ENCODE data around the gene DOK7. TPM values are rescaled to one million over a fixed set of nuclear protein-coding genes. Genes with fewer than 3 reads are reported as not detected.

Gene DOK7
- total RNA-seq, 1 experiment from 2014 or later, result 0.26 TPM

DNA sequence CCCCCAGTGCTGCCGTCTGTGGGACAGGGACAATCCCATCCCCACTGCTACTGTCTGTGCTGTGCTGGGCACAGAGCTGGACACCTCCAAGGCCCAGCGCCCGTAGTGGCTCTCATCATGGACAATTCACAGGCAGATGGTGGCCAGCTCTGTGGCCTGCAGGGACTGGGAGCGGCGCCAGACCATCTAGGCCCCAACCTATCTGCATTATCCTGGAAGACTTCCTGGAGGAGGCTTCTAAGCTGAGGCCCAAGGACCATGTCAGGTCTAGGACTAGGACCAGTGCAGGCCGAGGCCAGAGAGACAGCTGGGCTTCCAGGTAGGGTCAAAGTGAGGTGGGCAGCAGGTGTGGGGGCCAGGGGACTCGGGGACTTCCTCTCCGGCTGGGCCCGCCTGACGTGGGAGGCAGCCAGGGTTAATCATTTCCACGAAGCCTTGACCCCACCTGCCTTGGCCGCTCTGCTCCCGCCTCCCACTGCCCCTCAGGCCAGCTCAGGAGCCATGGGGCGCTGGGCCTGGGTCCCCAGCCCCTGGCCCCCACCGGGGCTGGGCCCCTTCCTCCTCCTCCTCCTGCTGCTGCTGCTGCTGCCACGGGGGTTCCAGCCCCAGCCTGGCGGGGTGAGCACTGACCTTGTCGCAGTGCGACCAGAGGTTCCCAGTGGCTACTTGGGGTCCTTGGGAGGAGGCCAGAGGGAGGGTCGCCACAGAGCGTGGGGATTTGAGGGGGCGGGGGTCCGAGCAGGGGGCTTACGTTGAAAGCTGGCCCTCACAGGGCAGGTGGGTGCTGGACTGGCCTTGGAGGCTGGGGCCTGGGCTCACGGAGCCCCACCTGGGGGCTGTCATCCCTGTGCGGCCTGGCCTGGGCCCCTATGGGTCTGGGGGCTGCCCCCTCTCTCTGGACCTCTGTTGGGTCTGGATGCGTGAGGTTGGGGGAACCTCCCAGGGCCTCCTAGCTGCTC, 21.3 kb upstream of the DOK7 start, which contains the start of gene HGFAC:
HGFAC (plus strand) TSS at position 468 of the 959 bp plus-strand sequence; CDS start at position 502, 34 bp downstream.
- no peaks in the 10 kb centered on the region for H3K9me3 Mint-ChIP-seq
- TF ChIP-seq, protein P1, sequence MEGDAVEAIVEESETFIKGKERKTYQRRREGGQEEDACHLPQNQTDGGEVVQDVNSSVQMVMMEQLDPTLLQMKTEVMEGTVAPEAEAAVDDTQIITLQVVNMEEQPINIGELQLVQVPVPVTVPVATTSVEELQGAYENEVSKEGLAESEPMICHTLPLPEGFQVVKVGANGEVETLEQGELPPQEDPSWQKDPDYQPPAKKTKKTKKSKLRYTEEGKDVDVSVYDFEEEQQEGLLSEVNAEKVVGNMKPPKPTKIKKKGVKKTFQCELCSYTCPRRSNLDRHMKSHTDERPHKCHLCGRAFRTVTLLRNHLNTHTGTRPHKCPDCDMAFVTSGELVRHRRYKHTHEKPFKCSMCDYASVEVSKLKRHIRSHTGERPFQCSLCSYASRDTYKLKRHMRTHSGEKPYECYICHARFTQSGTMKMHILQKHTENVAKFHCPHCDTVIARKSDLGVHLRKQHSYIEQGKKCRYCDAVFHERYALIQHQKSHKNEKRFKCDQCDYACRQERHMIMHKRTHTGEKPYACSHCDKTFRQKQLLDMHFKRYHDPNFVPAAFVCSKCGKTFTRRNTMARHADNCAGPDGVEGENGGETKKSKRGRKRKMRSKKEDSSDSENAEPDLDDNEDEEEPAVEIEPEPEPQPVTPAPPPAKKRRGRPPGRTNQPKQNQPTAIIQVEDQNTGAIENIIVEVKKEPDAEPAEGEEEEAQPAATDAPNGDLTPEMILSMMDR (conservative IDR thresholded peaks at IDR 0.05), result no peak

More for the DNA sequence above, 21.3 kb upstream of the DOK7 start, which contains the start of gene HGFAC:
- no peak within 1 kb of the TSS for H2BK5ac ChIP-seq (ENCODE audit: insufficient read length, low read length)
- DNase-seq, result no peak
- H3K4ac ChIP-seq (ENCODE audit: low read depth, low read length), result no peak within 1 kb of the TSS
- H3K79me1 ChIP-seq (ENCODE audit: insufficient read depth, low read depth, low read length, poor library complexity, severe bottlenecking), result no peaks in the 10 kb centered on the region
- Mint-ChIP-seq H3K36me3 (ENCODE audit: insufficient read depth in 1 of 3, low read depth in 3 of 3) (no peaks in the 10 kb centered on the region), H3K27me3 (ENCODE audit: low read depth) (no peaks in the 10 kb centered on the region; the same call in 1 of the 2 replicates), H3K4me1 (no peaks in the 10 kb centered on the region), H3K27ac (no peak within 1 kb of the TSS), H3K4me3 (no peak within 1 kb of the TSS)
- no peak within 1 kb of the TSS for H3K4me2 ChIP-seq (ENCODE audit: insufficient read depth, insufficient read length, low read length)
- no CpG with 5 or more reads among the region's 27 CpGs for WGBS (ENCODE audit: extremely low coverage, insufficient read length, low lambda C conversion rate)
- no peak within 1 kb of the TSS for H4K5ac ChIP-seq (ENCODE audit: insufficient read length, low read depth, low read length)
- no peaks in the 10 kb centered on the region for H3K79me2 ChIP-seq (ENCODE audit: insufficient read depth, low read length)
- no peak within 1 kb of the TSS for H2BK20ac ChIP-seq (ENCODE audit: low read depth, low read length, poor library complexity, severe bottlenecking)
- H2AFZ ChIP-seq (ENCODE audit: low read length), result no peak within 1 kb of the TSS
- no peak within 1 kb of the TSS for H2BK12ac ChIP-seq (ENCODE audit: insufficient read length, low read depth, low read length)
- no peak within 1 kb of the TSS for H4K8ac ChIP-seq (replicated peaks; ENCODE audit: insufficient read length, low read depth, low read length)
- H4K20me1 ChIP-seq (ENCODE audit: control insufficient read depth, insufficient read depth, insufficient read length), result no peaks in the 10 kb centered on the region
- H2AK5ac ChIP-seq (ENCODE audit: insufficient read length, low read length), result no peak within 1 kb of the TSS
- H3K4me1 ChIP-seq (ENCODE audit: insufficient read depth, low read length), result no peaks in the 10 kb centered on the region
- H3K23ac ChIP-seq (ENCODE audit: insufficient read length, low read depth, low read length), result no peak within 1 kb of the TSS
- H3K9me3 ChIP-seq (ENCODE audit: control insufficient read depth, low read depth, low read length), result no peaks in the 10 kb centered on the region
- no peak within 1 kb of the TSS for H3K9ac ChIP-seq (ENCODE audit: extremely low read depth, insufficient read length, low read length)
- no peak within 1 kb of the TSS for H2BK15ac ChIP-seq (ENCODE audit: low read depth, low read length)
- H3K27me3 ChIP-seq (ENCODE audit: insufficient read depth, low read length), result no peaks in the 10 kb centered on the region
- H3K23me2 ChIP-seq (ENCODE audit: insufficient read length, low read depth, low read length, poor library complexity, severe bottlenecking), result no peaks in the 10 kb centered on the region
- H3K56ac ChIP-seq (ENCODE audit: insufficient read length, low read depth, low read length), result no peak within 1 kb of the TSS
- H3T11ph ChIP-seq (ENCODE audit: low read length), result no peak within 1 kb of the TSS
- no peak within 1 kb of the TSS for H3K27ac ChIP-seq (ENCODE audit: insufficient read length, low read depth, low read length)
- no peak within 1 kb of the TSS for H2BK120ac ChIP-seq (ENCODE audit: low read depth, low read length, poor library complexity, severe bottlenecking)
- no peak within 1 kb of the TSS; the same call in 1 of the 2 replicates for H3K14ac ChIP-seq (ENCODE audit: insufficient read depth, low read length)
- no peak within 1 kb of the TSS for H4K91ac ChIP-seq (ENCODE audit: insufficient read length, low read depth, low read length)
- H3K18ac ChIP-seq (ENCODE audit: insufficient read length, low read depth, low read length), result no peak within 1 kb of the TSS

All from H9 (cell line).